NCI-H460 (cell line): ENCODE measurements around the gene SLC25A38. TPM values are rescaled to one million over a fixed set of nuclear protein-coding genes. Genes with fewer than 3 reads are reported as not detected.
"Not testable (repeated sequence)": the region's sequence is repeated elsewhere in the genome, so short reads cannot be mapped to it uniquely, and the experiment has no call there.

ENCODE experiments used
- DNase-seq: peaks from one replicate; pipeline ENCODE4 v3.0.0-alpha.2; 2016; ENCODE audit warnings: low read depth; ENCODE audit errors: extremely low read depth
- total RNA-seq: library from RNA; depleted of rRNA; stranded (reverse); fragments of >200 nt; shearing (Covaris generic); gene quantifications from 2 replicates; pipeline ENCODE4 v1.2.3, GENCODE V29; 2014

Gene SLC25A38
- total RNA-seq, 1 experiment from 2014 or later = 20.9 TPM

DNA sequence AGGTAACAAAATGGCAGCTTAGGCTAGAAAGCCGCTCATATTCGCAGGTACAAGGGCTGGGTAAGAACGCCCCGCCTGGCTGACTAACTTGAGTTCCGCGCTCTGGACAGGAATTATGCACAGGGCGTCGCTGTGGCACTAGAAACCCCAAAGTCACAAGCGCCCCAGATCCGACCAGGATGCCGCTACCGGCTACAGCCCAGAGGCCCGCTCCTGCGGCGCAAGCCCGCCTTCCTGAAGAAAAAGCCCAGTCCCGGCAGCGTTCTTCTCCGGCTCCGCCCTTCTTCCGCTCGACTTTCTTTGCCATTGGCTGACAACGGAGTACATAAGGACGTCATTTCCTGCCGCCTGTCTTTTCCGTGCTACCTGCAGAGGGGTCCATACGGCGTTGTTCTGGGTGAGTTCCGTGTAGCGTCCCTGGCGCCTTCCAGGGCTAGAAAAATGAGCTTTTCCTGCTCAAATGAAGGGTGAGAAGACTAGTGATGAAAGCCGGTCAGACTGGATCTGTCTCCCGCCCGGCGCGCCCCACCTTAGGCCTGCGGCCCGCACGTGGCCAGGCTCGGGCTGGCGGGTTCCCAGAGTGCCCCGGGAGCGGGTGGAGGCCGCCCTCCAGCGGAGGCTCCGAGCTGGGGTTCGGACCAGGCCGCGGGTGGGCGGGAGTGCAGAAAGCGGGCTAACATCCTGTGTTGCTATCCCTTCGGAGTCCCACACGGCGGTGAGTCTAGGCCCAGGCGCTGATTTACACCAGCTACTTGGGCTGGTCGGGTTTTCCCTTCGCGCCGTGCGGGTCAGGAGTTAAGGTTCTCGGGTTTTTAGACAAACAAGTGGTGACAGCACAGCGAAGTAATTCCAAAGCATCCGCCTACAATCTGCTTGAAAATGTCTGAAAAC, 23.4 kb downstream of the SLC25A38 start, which contains the start of gene RPSA:
RPSA (plus strand) TSS at position 353 of the 891 bp plus-strand sequence. CDS start 934 bp downstream, outside the sequence.
- DNase-seq = peak; percentile 93

DNA sequence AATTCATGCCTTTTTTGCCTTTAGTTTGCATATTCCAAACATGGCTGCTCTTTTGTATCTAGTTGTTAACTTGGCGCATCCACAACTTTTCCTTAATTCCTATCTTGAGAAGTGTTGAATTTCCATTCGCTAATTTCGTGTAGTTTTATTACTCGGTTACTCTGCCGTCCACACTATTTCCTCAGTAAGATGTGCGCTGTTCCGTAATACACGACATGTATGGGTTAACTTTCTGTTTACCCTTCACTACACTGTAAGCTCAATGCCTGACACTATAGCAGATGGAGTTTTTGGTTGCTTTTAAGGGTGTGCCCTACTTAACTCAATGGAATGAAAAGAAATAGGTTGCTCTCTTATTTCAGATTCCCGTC, 24.1 kb downstream of the SLC25A38 start:
- no peak for DNase-seq

- no peak for DNase-seq
These were observed 24.8 kb downstream of the SLC25A38 start for GRCh38 chr3:39407773-39408492.

GRCh38 chr3:39408493-39409372, 25.6 kb downstream of the SLC25A38 start:
- no peak for DNase-seq

DNA sequence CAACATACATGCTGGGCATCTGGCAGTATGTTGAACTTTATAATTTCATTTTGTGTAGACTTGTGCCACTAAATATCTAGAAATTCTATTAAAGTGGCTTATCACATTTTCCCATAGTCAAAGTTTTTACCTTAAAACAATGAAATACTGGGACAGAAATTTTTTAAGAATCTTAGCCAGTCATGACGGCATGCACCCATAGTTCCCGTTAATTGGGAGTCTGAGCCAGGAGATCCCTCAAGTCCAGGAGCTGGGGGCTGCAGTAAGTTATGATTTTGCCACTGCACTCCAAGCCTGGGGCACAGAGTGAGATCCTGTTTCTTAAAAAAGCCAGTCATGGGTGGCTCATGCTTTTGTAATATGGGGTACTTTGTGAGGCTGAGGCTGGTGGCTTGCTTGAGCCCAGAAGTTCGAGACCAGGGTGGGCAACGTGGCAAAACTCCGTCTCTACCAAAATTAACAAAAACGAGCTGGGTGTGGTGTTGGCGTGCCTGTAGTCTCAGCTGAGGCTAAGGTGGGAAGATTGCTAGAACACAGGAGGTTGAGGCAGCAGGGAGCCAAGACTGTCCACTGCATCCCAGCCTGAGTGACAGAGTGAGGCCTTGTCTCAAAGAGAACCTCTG, 26.5 kb downstream of the SLC25A38 start:
- no peak for DNase-seq

DNA sequence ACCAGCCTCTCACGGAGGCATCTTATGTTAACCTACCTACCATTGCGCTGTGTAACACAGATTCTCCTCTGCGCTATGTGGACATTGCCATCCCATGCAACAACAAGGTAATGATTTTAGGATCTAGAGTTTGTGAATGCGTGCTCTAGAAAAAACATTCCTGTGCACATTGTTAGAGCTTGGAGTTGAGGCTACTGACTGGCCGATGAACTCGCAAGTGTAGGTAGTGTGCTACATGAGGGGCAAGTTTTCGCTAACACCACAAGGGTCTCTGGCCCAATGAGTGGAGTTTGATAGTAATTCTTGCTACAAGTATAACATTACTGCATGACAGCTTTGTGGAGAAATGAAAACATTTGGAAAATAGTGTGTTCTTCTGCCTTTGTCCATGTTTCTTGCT, 27.7 kb downstream of the SLC25A38 start:
- no peak for DNase-seq

- no peak for DNase-seq
These were observed 29.6 kb downstream of the SLC25A38 start for GRCh38 chr3:39412668-39413260.

GRCh38 chr3:39413691-39414420, 30.7 kb downstream of the SLC25A38 start:
- DNase-seq = no peak

DNA sequence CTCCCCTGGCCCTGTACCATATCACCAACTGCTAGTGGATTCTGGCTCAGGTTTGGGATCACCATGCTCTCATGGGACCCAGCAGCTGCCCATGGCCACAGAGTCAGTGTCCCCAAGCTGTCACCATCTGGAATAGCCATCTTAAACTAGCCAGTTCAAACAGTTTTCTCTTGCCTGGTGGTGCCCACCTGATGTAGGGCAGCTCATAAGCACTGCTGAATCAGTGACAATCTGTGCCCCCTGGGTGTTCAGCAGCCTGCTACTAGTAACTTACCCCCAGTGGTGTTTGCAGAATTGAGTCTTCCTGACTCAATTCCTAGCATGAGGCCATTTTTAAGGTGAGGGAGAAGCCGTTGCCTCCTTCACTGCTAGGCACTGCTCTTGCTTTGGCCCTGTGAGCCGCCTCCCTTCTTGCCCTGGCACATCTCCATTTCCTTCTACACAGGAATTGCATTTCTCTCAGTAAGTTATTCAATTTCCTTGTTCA, 31.3 kb downstream of the SLC25A38 start:
- DNase-seq = no peak

DNA sequence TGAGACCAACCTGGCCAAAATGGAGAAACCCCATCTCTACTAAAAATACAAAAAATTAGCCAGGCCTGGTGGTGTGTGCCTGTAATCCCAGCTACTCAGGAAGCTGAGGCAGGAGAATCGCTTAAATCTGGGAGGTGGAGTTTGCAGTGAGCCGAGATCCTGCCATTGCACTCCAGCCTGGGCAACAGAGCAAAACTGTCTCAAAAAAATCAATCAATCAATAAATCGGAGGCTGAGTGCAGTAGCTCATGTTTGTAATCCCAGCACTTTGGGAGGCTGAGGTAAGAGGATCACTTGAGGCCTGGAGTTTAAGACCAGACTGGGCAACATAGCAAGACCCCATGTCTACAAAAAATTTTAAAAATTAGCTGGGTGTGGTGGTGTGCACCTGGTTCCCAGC, 32.1 kb downstream of the SLC25A38 start:
- DNase-seq = not testable (repeated sequence)

- no peak for DNase-seq
These were observed 32.8 kb downstream of the SLC25A38 start for GRCh38 chr3:39415983-39416382.

DNA sequence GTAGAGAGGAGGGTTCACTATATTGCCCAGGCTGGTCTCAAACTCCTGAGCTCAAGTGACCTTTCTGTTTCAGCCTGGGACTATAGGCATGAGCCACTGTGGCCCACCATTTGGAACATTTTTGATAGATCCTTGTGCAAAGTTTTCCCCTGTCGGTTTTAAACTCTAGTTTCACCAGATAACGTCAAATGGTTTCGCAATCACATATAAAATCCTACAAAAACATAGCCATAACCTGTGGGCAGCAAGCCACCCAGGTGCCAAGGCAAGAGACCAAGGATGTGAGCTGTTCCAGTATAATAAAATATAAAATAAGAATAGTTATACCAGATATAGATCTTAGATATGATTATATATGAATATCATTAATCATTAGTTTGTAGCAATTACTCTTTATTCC, 33.8 kb downstream of the SLC25A38 start:
- not testable (repeated sequence) for DNase-seq

GRCh38 chr3:39418556-39419225, 35.5 kb downstream of the SLC25A38 start:
- DNase-seq = not testable (repeated sequence)

DNA sequence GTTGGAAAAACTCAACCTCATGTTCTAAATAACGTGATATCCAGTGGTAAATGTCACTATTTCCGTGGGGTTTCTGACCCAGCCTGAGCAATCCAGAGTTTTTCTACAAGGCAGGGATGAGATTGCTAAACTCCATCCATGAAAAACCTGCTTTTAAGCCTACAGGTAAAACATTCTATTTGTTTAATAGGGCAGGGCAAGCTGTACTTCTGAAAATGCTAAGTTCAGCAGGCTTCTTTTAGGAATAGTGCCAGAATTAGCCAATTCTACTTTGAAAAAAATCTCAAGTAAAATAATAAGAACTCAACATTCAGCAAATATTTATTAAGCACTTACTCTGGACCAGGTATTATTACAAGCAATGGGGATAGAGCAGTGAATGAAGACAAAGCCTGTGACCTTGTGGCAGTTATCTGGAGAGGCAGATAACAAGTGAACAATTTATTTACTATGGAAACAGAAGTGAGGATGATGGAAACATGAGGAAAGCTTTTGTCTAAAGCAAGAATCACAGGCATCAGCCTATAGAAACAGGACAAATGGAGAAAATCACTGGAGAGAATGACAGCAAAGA, 36.7 kb downstream of the SLC25A38 start:
- DNase-seq = no peak

GRCh38 chr3:39420543-39420942, 37.4 kb downstream of the SLC25A38 start:
- no peak for DNase-seq

- DNase-seq = no peak
These were observed 40.3 kb downstream of the SLC25A38 start for GRCh38 chr3:39423436-39423970.

DNA sequence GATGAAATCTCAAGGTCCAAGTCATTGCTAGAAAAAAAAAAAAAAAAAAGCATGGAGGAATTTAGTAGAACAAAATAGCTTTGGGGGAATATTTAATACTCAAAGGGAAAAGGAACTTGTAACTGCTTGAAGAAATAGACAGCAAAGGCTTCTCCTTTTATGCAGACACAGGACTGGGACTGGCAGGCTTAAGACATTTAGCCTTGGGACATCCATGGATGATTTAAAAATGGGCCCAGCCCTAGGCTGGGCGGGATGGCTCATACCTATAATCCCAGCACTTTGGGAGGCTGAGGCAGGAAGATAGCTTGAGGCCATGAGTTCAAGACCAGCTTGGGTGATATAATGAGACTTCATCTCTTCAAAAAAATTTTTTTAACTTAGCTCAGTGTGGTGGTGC, 43.1 kb downstream of the SLC25A38 start:
- no peak for DNase-seq

- DNase-seq = no peak
These were observed 44.3 kb downstream of the SLC25A38 start for GRCh38 chr3:39427506-39427905.
